ENCODE results near the gene PMFBP1. TPM values are rescaled to one million over a fixed set of nuclear protein-coding genes. Genes with fewer than 3 reads are reported as not detected.

PMFBP1 gene
- total and polyA plus RNA-seq, 2 experiments from 2014 or later = 2.6 to 3.3 TPM

- TF ChIP-seq REST (IDR thresholded peaks at IDR 0.05; ENCODE audit: unreplicated experiment) (no peak), EZH2phosphoT487 (IDR thresholded peaks at IDR 0.05; ENCODE audit: unreplicated experiment) (no peak)
Measured at GRCh38 chr16:72123426-72123825, 48.5 kb downstream of the PMFBP1 start (continued).

- H3K9me2 ChIP-seq (ENCODE audit: insufficient read depth) = no peaks in the 10 kb centered on the region
- no peak overlapping the region for H3K4me2 ChIP-seq
- H3K4me1 Mint-ChIP-seq = peaks cover 13% of the 10 kb centered on the region
- no peaks in the 10 kb centered on the region for H3F3A ChIP-seq (replicated peaks; ENCODE audit: low read depth)
- no peak for TF ChIP-seq EZH2phosphoT487 (IDR thresholded peaks at IDR 0.05; ENCODE audit: unreplicated experiment)
- TF ChIP-seq CTCF (conservative IDR thresholded peaks at IDR 0.05; ENCODE audit: low read depth in 2 of 2) = no peak
- TF ChIP-seq JUNB (IDR thresholded peaks at IDR 0.05; ENCODE audit: unreplicated experiment) = no peak
- no peak for TF ChIP-seq REST (IDR thresholded peaks at IDR 0.05; ENCODE audit: unreplicated experiment)
- no peak for TF ChIP-seq ZNF462 (CRISPR knock-in tag; IDR thresholded peaks at IDR 0.05)
- no peaks in the 10 kb centered on the region for H3K27me3 ChIP-seq (ENCODE audit: insufficient read depth)
- no peaks in the 10 kb centered on the region for H4K20me1 ChIP-seq (replicated peaks; ENCODE audit: insufficient read depth)
- no peak overlapping the region for H3K27ac ChIP-seq (ENCODE audit: low read depth)
- DNase-seq (ENCODE audit: low spot score) (no peak), ATAC-seq (no peak)
- H3K4me3 Mint-ChIP-seq = no peak overlapping the region
- no peaks in the 10 kb centered on the region for H3K36me3 Mint-ChIP-seq (ENCODE audit: low read depth)
- no peak overlapping the region for H3K4me3 ChIP-seq
- H3K4me1 ChIP-seq (ENCODE audit: insufficient read depth) = no peaks in the 10 kb centered on the region; the same call in 1 of the 2 replicates
- H3K27ac Mint-ChIP-seq = no peak overlapping the region; the same call in 1 of the 2 replicates
- H3K79me2 ChIP-seq (replicated peaks; ENCODE audit: insufficient read depth) = no peaks in the 10 kb centered on the region
- H3K36me3 ChIP-seq (ENCODE audit: insufficient read depth) = no peaks in the 10 kb centered on the region
- H3K27me3 Mint-ChIP-seq (ENCODE audit: insufficient read depth, low read depth, poor library complexity) = peaks cover 7% of the 10 kb centered on the region
- no peaks in the 10 kb centered on the region for H3K9me3 Mint-ChIP-seq
- no peak overlapping the region for H2AFZ ChIP-seq
Measured at GRCh38 chr16:72122916-72123315, 49.0 kb downstream of the PMFBP1 start.
